WTC11 (cell line): ENCODE results near the gene GPATCH8. TPM values are rescaled to one million over a fixed set of nuclear protein-coding genes. Genes with fewer than 3 reads are reported as not detected.

Source experiments
- ATAC-seq: fragments of 200-7000 bp; cut with Tn5 transposase; 2 replicates; pipeline ENCODE4 v1.10.0; 2021; ENCODE audit warnings: mild to moderate bottlenecking, moderate library complexity
- CTCF ChIA-PET: fragments of 300-600 bp; sonication (Branson Sonifier 250); formaldehyde crosslinking; loops from one replicate; lab custom pipeline; 2021; ENCODE audit warnings: antibody characterized with exemption; lab: Charles Lee
- POLR2A ChIA-PET: fragments of 350-600 bp; sonication (Branson Sonifier 250); formaldehyde crosslinking; loops from one replicate; lab custom pipeline; 2021; ENCODE audit warnings: antibody characterized with exemption; lab: Charles Lee
- DNase-seq: peaks from one replicate; pipeline ENCODE4 v3.0.0; 2021; ENCODE audit warnings: low spot score
- H3K27ac Mint-ChIP-seq: 2 replicates; pipeline ENCODE4 v1.8.0; 2021; ENCODE audit warnings: mixed read lengths
- H3K27me3 Mint-ChIP-seq: 2 replicates; pipeline ENCODE4 v1.8.0; 2021; ENCODE audit warnings: low read depth, mild to moderate bottlenecking, moderate library complexity, mixed read lengths
- H3K36me3 Mint-ChIP-seq: 2 replicates; pipeline ENCODE4 v1.8.0; 2021; ENCODE audit warnings: mixed read lengths
- H3K4me1 Mint-ChIP-seq: 2 replicates; pipeline ENCODE4 v1.8.0; 2022; ENCODE audit warnings: mixed read lengths
- H3K4me3 Mint-ChIP-seq: 2 replicates; pipeline ENCODE4 v1.8.0; 2021; ENCODE audit warnings: mild to moderate bottlenecking, moderate library complexity, mixed read lengths
- H3K9me3 Mint-ChIP-seq: 2 replicates; pipeline ENCODE4 v1.8.0; 2021; ENCODE audit warnings: mixed read lengths
- ATF1 ChIP-seq: sonication (generic); formaldehyde crosslinking; IDR thresholded peaks from 2 replicates; pipeline ENCODE4 v1.8.1; 2023; ENCODE audit warnings: mild to moderate bottlenecking, moderate library complexity, missing genetic modification reagents
- CBFB ChIP-seq: sonication (generic); formaldehyde crosslinking; IDR thresholded peaks from 2 replicates; pipeline ENCODE4 v1.8.1; 2022; ENCODE audit warnings: mild to moderate bottlenecking, low read depth, missing genetic modification reagents
- GTF2I ChIP-seq: fragments of 250-450 bp; sonication (Bioruptor Pico); conservative IDR thresholded peaks from 2 replicates; pipeline ENCODE4 v1.4.0; 2021; ENCODE audit warnings: mild to moderate bottlenecking
- HMGA2 ChIP-seq: fragments of 250-450 bp; sonication (Bioruptor Pico); IDR thresholded peaks from 2 replicates; pipeline ENCODE4 v1.4.0; 2021; ENCODE audit warnings: mild to moderate bottlenecking, moderate library complexity
- KAT7 ChIP-seq: sonication (generic); formaldehyde crosslinking; IDR thresholded peaks from 2 replicates; pipeline ENCODE4 v1.8.1; 2023; ENCODE audit warnings: missing genetic modification reagents, mild to moderate bottlenecking, borderline replicate concordance
- NFATC4 ChIP-seq: fragments of 250-450 bp; sonication (Bioruptor Pico); IDR thresholded peaks from 2 replicates; pipeline ENCODE4 v1.9.0; 2021; ENCODE audit warnings: mild to moderate bottlenecking
- total RNA-seq: library from RNA; stranded (reverse); gene quantifications from 3 replicates; pipeline ENCODE4 v1.2.3, GENCODE V29; 2021
- TF ChIP-seq, protein P1 (sequence below): fragments of 250-450 bp; sonication (Bioruptor Pico); IDR thresholded peaks from 2 replicates; pipeline ENCODE4 v1.9.0; 2021; ENCODE audit warnings: mild to moderate bottlenecking
- TF ChIP-seq, protein P2 (sequence below): sonication (generic); formaldehyde crosslinking; IDR thresholded peaks from 2 replicates; pipeline ENCODE4 v1.8.1; 2023; ENCODE audit warnings: mild to moderate bottlenecking, missing genetic modification reagents, moderate library complexity
- TF ChIP-seq, protein P3 (sequence below): sonication (generic); formaldehyde crosslinking; IDR thresholded peaks from 2 replicates; pipeline ENCODE4 v1.8.0; 2023; ENCODE audit warnings: missing genetic modification reagents
- TF ChIP-seq, protein P4 (sequence below): fragments of 200-600 bp; IDR thresholded peaks from 2 replicates; pipeline ENCODE4 v1.8.0; 2022; ENCODE audit warnings: antibody characterized with exemption
- TF ChIP-seq, protein P5 (sequence below): sonication (generic); formaldehyde crosslinking; IDR thresholded peaks from 2 replicates; pipeline ENCODE4 v1.8.1; 2023; ENCODE audit warnings: mild to moderate bottlenecking, moderate library complexity, missing genetic modification reagents

GPATCH8 gene
- total RNA-seq, 1 experiment from 2014 or later = 51.9 TPM

DNA sequence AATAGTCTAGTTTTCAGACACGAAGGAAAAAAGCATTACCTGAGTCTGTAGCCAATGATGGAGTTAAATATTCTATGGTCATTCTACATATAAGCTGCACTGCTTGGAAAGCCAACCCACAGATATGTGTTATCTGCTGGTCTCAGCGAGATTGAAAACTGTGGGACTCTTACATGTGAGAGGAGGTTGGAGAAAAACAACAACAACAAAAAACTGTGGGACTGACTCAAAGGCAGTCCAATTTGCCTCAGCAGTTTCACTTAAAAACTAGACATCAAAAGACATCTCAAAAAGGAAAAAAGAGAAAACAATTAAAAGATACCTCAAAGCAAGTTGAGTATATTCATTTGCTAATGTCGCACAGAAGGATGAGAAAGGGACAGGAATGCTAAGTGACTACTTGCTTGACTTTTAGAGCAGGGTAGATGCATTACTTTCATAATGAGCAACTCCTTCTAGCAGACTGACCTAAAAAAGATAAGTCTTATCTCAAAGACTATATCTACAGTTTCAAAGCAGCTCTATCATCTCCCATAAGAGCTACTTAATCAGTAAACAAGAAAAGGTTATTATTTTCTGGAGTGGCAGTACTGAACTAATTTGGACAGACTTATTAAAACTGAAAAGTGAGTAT, 78.3 kb downstream of the GPATCH8 start (continued):
- TF ChIP-seq, protein P1, sequence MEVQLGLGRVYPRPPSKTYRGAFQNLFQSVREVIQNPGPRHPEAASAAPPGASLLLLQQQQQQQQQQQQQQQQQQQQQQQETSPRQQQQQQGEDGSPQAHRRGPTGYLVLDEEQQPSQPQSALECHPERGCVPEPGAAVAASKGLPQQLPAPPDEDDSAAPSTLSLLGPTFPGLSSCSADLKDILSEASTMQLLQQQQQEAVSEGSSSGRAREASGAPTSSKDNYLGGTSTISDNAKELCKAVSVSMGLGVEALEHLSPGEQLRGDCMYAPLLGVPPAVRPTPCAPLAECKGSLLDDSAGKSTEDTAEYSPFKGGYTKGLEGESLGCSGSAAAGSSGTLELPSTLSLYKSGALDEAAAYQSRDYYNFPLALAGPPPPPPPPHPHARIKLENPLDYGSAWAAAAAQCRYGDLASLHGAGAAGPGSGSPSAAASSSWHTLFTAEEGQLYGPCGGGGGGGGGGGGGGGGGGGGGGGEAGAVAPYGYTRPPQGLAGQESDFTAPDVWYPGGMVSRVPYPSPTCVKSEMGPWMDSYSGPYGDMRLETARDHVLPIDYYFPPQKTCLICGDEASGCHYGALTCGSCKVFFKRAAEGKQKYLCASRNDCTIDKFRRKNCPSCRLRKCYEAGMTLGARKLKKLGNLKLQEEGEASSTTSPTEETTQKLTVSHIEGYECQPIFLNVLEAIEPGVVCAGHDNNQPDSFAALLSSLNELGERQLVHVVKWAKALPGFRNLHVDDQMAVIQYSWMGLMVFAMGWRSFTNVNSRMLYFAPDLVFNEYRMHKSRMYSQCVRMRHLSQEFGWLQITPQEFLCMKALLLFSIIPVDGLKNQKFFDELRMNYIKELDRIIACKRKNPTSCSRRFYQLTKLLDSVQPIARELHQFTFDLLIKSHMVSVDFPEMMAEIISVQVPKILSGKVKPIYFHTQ (CRISPR knock-in tag) = no peak
- TF ChIP-seq CBFB (CRISPR knock-in tag) = no peak
- TF ChIP-seq, protein P2, sequence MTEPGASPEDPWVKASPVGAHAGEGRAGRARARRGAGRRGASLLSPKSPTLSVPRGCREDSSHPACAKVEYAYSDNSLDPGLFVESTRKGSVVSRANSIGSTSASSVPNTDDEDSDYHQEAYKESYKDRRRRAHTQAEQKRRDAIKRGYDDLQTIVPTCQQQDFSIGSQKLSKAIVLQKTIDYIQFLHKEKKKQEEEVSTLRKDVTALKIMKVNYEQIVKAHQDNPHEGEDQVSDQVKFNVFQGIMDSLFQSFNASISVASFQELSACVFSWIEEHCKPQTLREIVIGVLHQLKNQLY (CRISPR knock-in tag) = no peak
- TF ChIP-seq KAT7 = no peak
- TF ChIP-seq HMGA2 (CRISPR knock-in tag) = no peak
- TF ChIP-seq, protein P3, sequence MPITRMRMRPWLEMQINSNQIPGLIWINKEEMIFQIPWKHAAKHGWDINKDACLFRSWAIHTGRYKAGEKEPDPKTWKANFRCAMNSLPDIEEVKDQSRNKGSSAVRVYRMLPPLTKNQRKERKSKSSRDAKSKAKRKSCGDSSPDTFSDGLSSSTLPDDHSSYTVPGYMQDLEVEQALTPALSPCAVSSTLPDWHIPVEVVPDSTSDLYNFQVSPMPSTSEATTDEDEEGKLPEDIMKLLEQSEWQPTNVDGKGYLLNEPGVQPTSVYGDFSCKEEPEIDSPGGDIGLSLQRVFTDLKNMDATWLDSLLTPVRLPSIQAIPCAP (CRISPR knock-in tag) = no peak
- TF ChIP-seq, all 79 proteins: peak for 0

DNA sequence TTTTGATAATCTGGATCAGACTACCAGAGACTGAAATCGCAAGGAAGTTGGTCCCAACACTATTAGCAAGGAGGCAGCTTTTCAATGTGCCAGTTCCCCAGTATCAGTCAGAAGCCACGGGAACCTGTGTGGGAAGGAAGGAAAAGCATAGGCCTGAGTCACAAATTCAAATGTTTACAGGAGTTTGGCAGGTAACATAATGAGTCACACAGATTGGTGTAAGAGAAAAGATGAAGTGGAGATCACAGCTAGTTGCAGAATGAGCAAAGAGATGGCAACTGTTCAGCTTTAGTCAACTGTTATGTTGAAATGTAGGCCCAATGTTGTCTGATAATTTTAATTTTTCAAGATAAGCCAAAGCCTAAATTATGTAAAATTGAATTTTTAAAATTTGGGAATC, 85.7 kb downstream of the GPATCH8 start:
- H3K27ac Mint-ChIP-seq = no peak overlapping the region; the same call in 1 of the 2 replicates
- ChIA-PET POLR2A (no interaction called here), CTCF (no interaction called here)
- TF ChIP-seq, protein P4, sequence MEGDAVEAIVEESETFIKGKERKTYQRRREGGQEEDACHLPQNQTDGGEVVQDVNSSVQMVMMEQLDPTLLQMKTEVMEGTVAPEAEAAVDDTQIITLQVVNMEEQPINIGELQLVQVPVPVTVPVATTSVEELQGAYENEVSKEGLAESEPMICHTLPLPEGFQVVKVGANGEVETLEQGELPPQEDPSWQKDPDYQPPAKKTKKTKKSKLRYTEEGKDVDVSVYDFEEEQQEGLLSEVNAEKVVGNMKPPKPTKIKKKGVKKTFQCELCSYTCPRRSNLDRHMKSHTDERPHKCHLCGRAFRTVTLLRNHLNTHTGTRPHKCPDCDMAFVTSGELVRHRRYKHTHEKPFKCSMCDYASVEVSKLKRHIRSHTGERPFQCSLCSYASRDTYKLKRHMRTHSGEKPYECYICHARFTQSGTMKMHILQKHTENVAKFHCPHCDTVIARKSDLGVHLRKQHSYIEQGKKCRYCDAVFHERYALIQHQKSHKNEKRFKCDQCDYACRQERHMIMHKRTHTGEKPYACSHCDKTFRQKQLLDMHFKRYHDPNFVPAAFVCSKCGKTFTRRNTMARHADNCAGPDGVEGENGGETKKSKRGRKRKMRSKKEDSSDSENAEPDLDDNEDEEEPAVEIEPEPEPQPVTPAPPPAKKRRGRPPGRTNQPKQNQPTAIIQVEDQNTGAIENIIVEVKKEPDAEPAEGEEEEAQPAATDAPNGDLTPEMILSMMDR = no peak
- TF ChIP-seq GTF2I = no peak
- TF ChIP-seq ATF1 = no peak
- no peak for TF ChIP-seq NFATC4 (CRISPR knock-in tag)
- DNase-seq (no peak), ATAC-seq (no peak)
- no peaks in the 10 kb centered on the region for H3K9me3 Mint-ChIP-seq
- H3K4me3 Mint-ChIP-seq = no peak overlapping the region
- no peaks in the 10 kb centered on the region for H3K27me3 Mint-ChIP-seq
- H3K36me3 Mint-ChIP-seq = peaks cover 27% of the 10 kb centered on the region
- no peaks in the 10 kb centered on the region for H3K4me1 Mint-ChIP-seq

DNA sequence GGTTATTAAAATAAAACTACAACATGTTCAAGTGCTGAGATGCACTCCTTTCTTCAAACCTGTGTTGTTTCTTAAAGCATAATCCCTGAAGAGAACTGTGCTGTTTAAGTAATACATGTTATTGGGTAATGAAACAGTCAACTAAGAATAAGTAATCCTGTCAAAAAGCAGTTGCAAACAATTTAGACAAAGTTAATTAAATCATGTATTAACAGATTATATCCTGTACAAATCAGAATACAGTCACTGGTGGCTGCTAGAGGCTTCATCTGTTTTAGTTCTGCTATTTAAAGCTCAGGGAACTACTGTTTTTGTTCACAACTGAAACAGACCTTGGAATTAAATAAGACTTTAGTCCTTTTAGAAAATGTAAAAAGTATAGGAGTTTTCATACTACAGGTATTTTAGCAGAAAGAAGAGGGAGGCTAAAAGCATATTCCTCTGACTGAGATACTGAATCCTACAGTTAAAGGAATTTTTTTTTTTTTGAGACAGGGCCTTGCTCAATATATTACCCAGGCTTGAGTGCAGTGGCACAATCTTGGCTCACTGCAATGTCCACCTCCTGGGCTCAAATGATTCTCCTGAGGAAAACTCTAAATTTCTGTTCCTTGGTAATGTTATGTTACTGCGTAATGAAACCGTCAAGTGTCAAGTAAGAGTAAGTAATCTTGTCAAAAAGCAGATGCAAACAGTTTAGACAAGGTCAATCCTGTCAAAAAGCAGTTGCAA, 86.5 kb downstream of the GPATCH8 start:
- CTCF ChIA-PET = no interaction called here
- H3K4me3 Mint-ChIP-seq = no peak overlapping the region
- H3K9me3 Mint-ChIP-seq = no peaks in the 10 kb centered on the region

More for the DNA sequence above, 86.5 kb downstream of the GPATCH8 start:
- no peak overlapping the region for H3K27ac Mint-ChIP-seq
- peaks cover 27% of the 10 kb centered on the region for H3K36me3 Mint-ChIP-seq
- DNase-seq (no peak), ATAC-seq (no peak)
- H3K27me3 Mint-ChIP-seq = no peaks in the 10 kb centered on the region
- no peaks in the 10 kb centered on the region for H3K4me1 Mint-ChIP-seq
- TF ChIP-seq, protein P5, sequence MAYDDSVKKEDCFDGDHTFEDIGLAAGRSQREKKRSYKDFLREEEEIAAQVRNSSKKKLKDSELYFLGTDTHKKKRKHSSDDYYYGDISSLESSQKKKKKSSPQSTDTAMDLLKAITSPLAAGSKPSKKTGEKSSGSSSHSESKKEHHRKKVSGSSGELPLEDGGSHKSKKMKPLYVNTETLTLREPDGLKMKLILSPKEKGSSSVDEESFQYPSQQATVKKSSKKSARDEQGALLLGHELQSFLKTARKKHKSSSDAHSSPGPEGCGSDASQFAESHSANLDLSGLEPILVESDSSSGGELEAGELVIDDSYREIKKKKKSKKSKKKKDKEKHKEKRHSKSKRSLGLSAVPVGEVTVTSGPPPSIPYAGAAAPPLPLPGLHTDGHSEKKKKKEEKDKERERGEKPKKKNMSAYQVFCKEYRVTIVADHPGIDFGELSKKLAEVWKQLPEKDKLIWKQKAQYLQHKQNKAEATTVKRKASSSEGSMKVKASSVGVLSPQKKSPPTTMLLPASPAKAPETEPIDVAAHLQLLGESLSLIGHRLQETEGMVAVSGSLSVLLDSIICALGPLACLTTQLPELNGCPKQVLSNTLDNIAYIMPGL (CRISPR knock-in tag) = no peak
- POLR2A ChIA-PET = no interaction called here
